SK-N-SH (cell line): ENCODE results near the gene MPPE1. TPM values are rescaled to one million over a fixed set of nuclear protein-coding genes. Genes with fewer than 3 reads are reported as not detected.
A peak's percentile ranks its signal among the peaks of the same experiment; 100 is the strongest.

Source experiments
- CTCF ChIA-PET: fragments of 300-600, 350-600 bp; formaldehyde crosslinking; extraction: SDS; loops from one replicate; lab custom pipeline; 2021; lab: Yijun Ruan, JAX
- POLR2A ChIA-PET: fragments of 350-600 bp; sonication (Branson Sonifier 250); formaldehyde crosslinking; extraction: SDS; loops from one replicate; lab custom pipeline; 2020; ENCODE audit warnings: antibody characterized with exemption, inconsistent platforms; lab: Yijun Ruan, JAX
- DNase-seq: peaks from one replicate; pipeline ENCODE4 v3.0.0; 2012
- H2AFZ ChIP-seq: fragments of 200-600 bp; sonication (generic); 2 replicates; pipeline ENCODE4 v1.8.1; 2016; ENCODE audit warnings: antibody characterized with exemption, mild to moderate bottlenecking, low read depth
- H3F3A ChIP-seq: fragments of 200-600 bp; sonication (generic); replicated peaks from 2 replicates; pipeline ENCODE3; 2016; ENCODE audit warnings: antibody characterized with exemption, mild to moderate bottlenecking; ENCODE audit not compliant: insufficient read depth
- H3K27ac ChIP-seq, 2 experiments: fragments of 200-500 bp in 1 of 2; fragments of 200-600 bp in 1 of 2; sonication (Bioruptor generic) in 1 of 2; sonication (generic), shearing (Covaris generic) in 1 of 2; 2 replicates each; pipeline versions ENCODE4 v1.5.1 to v1.6.1; 2014 to 2016; ENCODE audit warnings: low read depth in 2 of 2, inconsistent platforms in 1 of 2, low read length in 1 of 2, mild to moderate bottlenecking in 1 of 2, mixed read lengths in 1 of 2
- H3K27me3 ChIP-seq: fragments of 200-600 bp; sonication (generic), shearing (Covaris generic); 2 replicates; pipeline ENCODE4 v1.6.1; 2016; ENCODE audit warnings: mixed run types; ENCODE audit not compliant: insufficient read depth
- H3K36me3 ChIP-seq, 2 experiments: fragments of 200-500 bp in 1 of 2; fragments of 200-600 bp in 1 of 2; sonication (Bioruptor generic) in 1 of 2; sonication (generic) in 1 of 2; replicated peaks in 1 of 2; 2 replicates each; pipeline versions ENCODE3 to v1.5.1; 2014 to 2016; ENCODE audit warnings: low read length in 1 of 2, mild to moderate bottlenecking in 1 of 2; ENCODE audit not compliant: insufficient read depth in 2 of 2, control insufficient read depth in 1 of 2
- H3K4me1 ChIP-seq, 2 experiments: fragments of 200-500 bp in 1 of 2; fragments of 200-600 bp in 1 of 2; sonication (Bioruptor generic) in 1 of 2; sonication (generic), shearing (Covaris generic) in 1 of 2; 2 replicates each; pipeline versions ENCODE4 v1.5.1 to v1.6.1; 2014 to 2016; ENCODE audit warnings: low read depth in 1 of 2, low read length in 1 of 2, mixed run types in 1 of 2; ENCODE audit not compliant: insufficient read depth in 2 of 2, control insufficient read depth in 1 of 2
- H3K4me2 ChIP-seq: fragments of 200-600 bp; sonication (generic), shearing (Covaris generic); 2 replicates; pipeline ENCODE4 v1.6.1; 2017; ENCODE audit warnings: mixed run types
- H3K4me3 ChIP-seq, 2 experiments: fragments of 200-500 bp in 1 of 2; fragments of 200-600 bp in 1 of 2; sonication (Bioruptor generic) in 1 of 2; sonication (generic), shearing (Covaris generic) in 1 of 2; 2 replicates each; pipeline versions ENCODE4 v1.5.1 to v1.8.1; 2014 to 2016; ENCODE audit warnings: low read depth in 2 of 2, inconsistent platforms in 1 of 2, low read length in 1 of 2, mild to moderate bottlenecking in 1 of 2, mixed read lengths in 1 of 2, moderate library complexity in 1 of 2
- H3K79me2 ChIP-seq: fragments of 200-600 bp; sonication (generic); 2 replicates; pipeline ENCODE4 v1.8.1; 2017; ENCODE audit warnings: mild to moderate bottlenecking; ENCODE audit not compliant: insufficient read depth
- H3K9ac ChIP-seq: fragments of 200-600 bp; sonication (generic); 2 replicates; pipeline ENCODE4 v1.6.1; 2017; ENCODE audit warnings: mixed run types
- H3K9me2 ChIP-seq: fragments of 200-600 bp; sonication (generic); 2 replicates; pipeline ENCODE4 v1.6.1; 2017; ENCODE audit warnings: mixed run types
- H3K9me3 ChIP-seq: fragments of 200-600 bp; sonication (generic); 2 replicates; pipeline ENCODE4 v1.6.1; 2017; ENCODE audit warnings: mixed run types, mild to moderate bottlenecking, moderate library complexity
- H4K20me1 ChIP-seq: fragments of 200-600 bp; sonication (generic); 2 replicates; pipeline ENCODE4 v1.6.1; 2017; ENCODE audit warnings: mild to moderate bottlenecking, mixed run types; ENCODE audit not compliant: insufficient read depth
- EP300 ChIP-seq, 2 experiments: IDR thresholded peaks; 2 replicates each; pipeline versions ENCODE4 v1.4.0 to v1.6.1; 2012; ENCODE audit warnings: borderline replicate concordance in 1 of 2, low read depth in 1 of 2, low read length in 1 of 2
- EZH2phosphoT487 ChIP-seq: fragments of 200-600 bp; sonication (generic); IDR thresholded peaks from 2 replicates; pipeline ENCODE4 v1.6.1; 2017; ENCODE audit warnings: low read depth, mixed run types, mild to moderate bottlenecking, antibody characterized with exemption, moderate library complexity, borderline replicate concordance
- JUND ChIP-seq: IDR thresholded peaks from 2 replicates; pipeline ENCODE4 v1.4.0; 2012
- MEF2A ChIP-seq: IDR thresholded peaks from 2 replicates; pipeline ENCODE4 v1.4.0; 2012; ENCODE audit warnings: low read depth, borderline replicate concordance
- MXI1 ChIP-seq: IDR thresholded peaks from 2 replicates; pipeline ENCODE4 v1.6.1; 2012; ENCODE audit warnings: mild to moderate bottlenecking, low read depth, low read length, improper control_type of control experiment
- POLR2AphosphoS5 ChIP-seq: IDR thresholded peaks from 2 replicates; pipeline ENCODE4 v1.6.1; 2012; ENCODE audit warnings: low read depth, low read length
- RCOR1 ChIP-seq: fragments of 150-350 bp; IDR thresholded peaks from 2 replicates; pipeline ENCODE4 v1.6.1; 2017; ENCODE audit warnings: antibody characterized with exemption, low read length
- RXRA ChIP-seq: IDR thresholded peaks from 2 replicates; pipeline ENCODE4 v1.4.0; 2012; ENCODE audit warnings: low read depth, mild to moderate bottlenecking, borderline replicate concordance
- SIN3A ChIP-seq: IDR thresholded peaks from 2 replicates; pipeline ENCODE4 v1.6.1; 2012; ENCODE audit warnings: low read depth, mild to moderate bottlenecking, low read length, moderate library complexity, borderline replicate concordance
- SMC3 ChIP-seq: IDR thresholded peaks from 2 replicates; pipeline ENCODE4 v1.6.1; 2012; ENCODE audit warnings: low read depth, low read length, improper control_type of control experiment
- TCF12 ChIP-seq: IDR thresholded peaks from 2 replicates; pipeline ENCODE4 v1.4.0; 2012
- TEAD4 ChIP-seq: IDR thresholded peaks from 2 replicates; pipeline ENCODE4 v1.4.0; 2012; ENCODE audit warnings: mild to moderate bottlenecking, borderline replicate concordance; ENCODE audit not compliant: insufficient read depth
- WGBS: methylation state at CpG from one replicate; pipeline ENCODE4 v1.1.6; 2017; ENCODE audit warnings: low lambda C conversion rate; 5-methylcytosine and 5-hydroxymethylcytosine counted together
- polyA plus RNA-seq, 3 experiments: library from polyadenylated mRNA; depleted of rRNA; stranded (reverse); fragments of >200 nt; gene quantifications; 2 replicates each; pipeline ENCODE4 v1.2.3, GENCODE V29; 2012
- TF ChIP-seq, protein P1 (sequence below): fragments of 200-600 bp; sonication (generic); IDR thresholded peaks from 2 replicates; pipeline ENCODE4 v1.6.1; 2017; ENCODE audit warnings: antibody characterized with exemption, mild to moderate bottlenecking, moderate library complexity
- TF ChIP-seq, protein P2 (sequence below): IDR thresholded peaks from 2 replicates; pipeline ENCODE4 v1.6.1; 2012; ENCODE audit warnings: mild to moderate bottlenecking, low read depth, low read length, moderate library complexity
- TF ChIP-seq, protein P3 (sequence below): IDR thresholded peaks from 2 replicates; pipeline ENCODE4; 2012
- TF ChIP-seq, protein P4 (sequence below): fragments of 150-350 bp; IDR thresholded peaks from 2 replicates; pipeline ENCODE4 v1.6.1; 2017; ENCODE audit warnings: antibody characterized with exemption, low read length, low read depth, borderline replicate concordance

The MPPE1 gene
- polyA plus RNA-seq, 1 of the 3 experiments (the other 2 are of a cell fraction), result 13.2 TPM

DNA sequence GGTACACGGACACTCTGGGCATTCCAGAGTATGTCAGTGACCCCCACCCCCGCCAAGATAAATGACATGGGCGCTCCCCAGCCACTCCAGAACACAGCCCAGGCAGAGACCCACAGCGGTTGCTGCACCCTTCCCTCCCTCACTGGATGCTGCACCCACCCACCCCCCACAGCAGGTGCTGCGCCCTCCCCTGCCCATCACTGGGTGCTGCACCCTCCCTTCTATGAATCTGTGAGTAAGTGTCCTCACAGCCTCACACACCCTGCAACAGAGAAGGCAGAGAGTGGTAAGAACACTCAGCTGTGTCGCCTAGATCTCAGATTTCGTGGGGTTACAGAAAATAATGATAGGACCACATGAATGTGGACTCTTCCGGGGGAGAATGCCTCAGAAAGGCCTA, 33.4 kb downstream of the MPPE1 start:
- no peak overlapping the region for H2AFZ ChIP-seq
- no peaks in the 10 kb centered on the region for H3K9me3 ChIP-seq
- peaks cover 15% of the 10 kb centered on the region; the same call in 1 of the 2 replicates for H3K27me3 ChIP-seq
- H3K4me2 ChIP-seq, result no peak overlapping the region
- H3K4me3 ChIP-seq, result no peak overlapping the region
- ChIA-PET CTCF (interaction anchor here (1.4 kb wide), 1 partner anchor 141 kb away, joined by 4 read pairs; no protein-coding TSS in a partner anchor), POLR2A (no interaction called here)
- DNase-seq, result no peak
- no peaks in the 10 kb centered on the region for H3K4me1 ChIP-seq
- H4K20me1 ChIP-seq, result no peaks in the 10 kb centered on the region
- no peaks in the 10 kb centered on the region for H3F3A ChIP-seq
- no peaks in the 10 kb centered on the region for H3K36me3 ChIP-seq
- no peak overlapping the region for H3K9ac ChIP-seq
- WGBS, result 54% methylated on average over 7 of the region's 8 CpGs
- no peaks in the 10 kb centered on the region for H3K79me2 ChIP-seq
- H3K9me2 ChIP-seq, result no peaks in the 10 kb centered on the region
- H3K27ac ChIP-seq, result no peak overlapping the region
- no peak for TF ChIP-seq RCOR1
- TF ChIP-seq, protein P1, sequence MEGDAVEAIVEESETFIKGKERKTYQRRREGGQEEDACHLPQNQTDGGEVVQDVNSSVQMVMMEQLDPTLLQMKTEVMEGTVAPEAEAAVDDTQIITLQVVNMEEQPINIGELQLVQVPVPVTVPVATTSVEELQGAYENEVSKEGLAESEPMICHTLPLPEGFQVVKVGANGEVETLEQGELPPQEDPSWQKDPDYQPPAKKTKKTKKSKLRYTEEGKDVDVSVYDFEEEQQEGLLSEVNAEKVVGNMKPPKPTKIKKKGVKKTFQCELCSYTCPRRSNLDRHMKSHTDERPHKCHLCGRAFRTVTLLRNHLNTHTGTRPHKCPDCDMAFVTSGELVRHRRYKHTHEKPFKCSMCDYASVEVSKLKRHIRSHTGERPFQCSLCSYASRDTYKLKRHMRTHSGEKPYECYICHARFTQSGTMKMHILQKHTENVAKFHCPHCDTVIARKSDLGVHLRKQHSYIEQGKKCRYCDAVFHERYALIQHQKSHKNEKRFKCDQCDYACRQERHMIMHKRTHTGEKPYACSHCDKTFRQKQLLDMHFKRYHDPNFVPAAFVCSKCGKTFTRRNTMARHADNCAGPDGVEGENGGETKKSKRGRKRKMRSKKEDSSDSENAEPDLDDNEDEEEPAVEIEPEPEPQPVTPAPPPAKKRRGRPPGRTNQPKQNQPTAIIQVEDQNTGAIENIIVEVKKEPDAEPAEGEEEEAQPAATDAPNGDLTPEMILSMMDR, result peak; percentile 10; the same call in 1 of the 2 replicates
- TF ChIP-seq, all 33 proteins: peak for 1

DNA sequence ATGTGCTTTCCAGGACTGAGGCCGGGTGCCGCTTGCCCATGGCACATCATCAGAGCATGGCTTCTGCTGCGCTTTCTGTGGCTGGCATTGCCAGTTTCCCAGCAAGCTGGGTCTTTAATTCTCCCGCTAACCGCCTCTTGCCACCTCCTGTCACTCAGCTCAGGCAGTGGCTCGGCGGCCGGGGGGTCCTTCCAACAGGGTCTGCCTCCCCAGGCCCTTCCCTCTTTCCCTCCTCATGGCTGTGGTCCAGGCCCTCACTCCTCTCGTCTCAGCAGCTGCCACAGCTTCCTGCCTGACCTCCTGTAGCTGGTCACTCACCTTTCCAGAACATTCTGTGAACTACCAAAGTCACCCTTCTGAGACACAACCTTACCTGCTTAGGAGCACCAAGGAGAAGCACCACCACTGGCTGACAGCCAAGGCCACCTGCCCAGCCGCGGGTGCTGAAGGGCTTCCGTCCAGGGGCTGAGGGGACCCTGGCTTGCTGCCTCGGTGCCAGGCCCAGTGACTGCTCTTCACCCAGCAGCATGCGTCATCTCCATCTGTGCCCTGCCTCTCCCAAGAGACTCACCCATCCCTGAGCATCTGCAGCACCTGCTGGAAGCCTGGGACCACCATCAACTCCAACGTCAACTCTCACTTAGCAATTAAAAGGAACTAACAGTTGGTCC, 34.3 kb downstream of the MPPE1 start:
- DNase-seq, result no peak
- Histone ChIP-seq H3K27ac (no peak overlapping the region), H4K20me1 (no peaks in the 10 kb centered on the region), H3K27me3 (peaks cover 15% of the 10 kb centered on the region; the same call in 1 of the 2 replicates), H3K4me1 (no peaks in the 10 kb centered on the region), H3K9me3 (no peaks in the 10 kb centered on the region), H3K9ac (no peak overlapping the region), H3K36me3 (no peaks in the 10 kb centered on the region), H3K79me2 (no peaks in the 10 kb centered on the region), H3K9me2 (no peaks in the 10 kb centered on the region), H2AFZ (no peak overlapping the region), H3K4me3 (no peak overlapping the region), H3F3A (no peaks in the 10 kb centered on the region), H3K4me2 (no peak overlapping the region)
- 51% methylated on average over 13 of the region's 15 CpGs for WGBS
- ChIA-PET POLR2A (no interaction called here), CTCF (interaction anchor here (0.7 kb wide), 1 partner anchor 1060 kb away, joined by 3 read pairs; no protein-coding TSS in a partner anchor)
- TF ChIP-seq EZH2phosphoT487, result no peak
- TF ChIP-seq TEAD4, result no peak
- no peak for TF ChIP-seq JUND
- TF ChIP-seq POLR2AphosphoS5, result no peak
- no peak for TF ChIP-seq RCOR1
- no peak for TF ChIP-seq SMC3
- no peak for TF ChIP-seq MXI1
- no peak for TF ChIP-seq RXRA
- TF ChIP-seq, protein P2, sequence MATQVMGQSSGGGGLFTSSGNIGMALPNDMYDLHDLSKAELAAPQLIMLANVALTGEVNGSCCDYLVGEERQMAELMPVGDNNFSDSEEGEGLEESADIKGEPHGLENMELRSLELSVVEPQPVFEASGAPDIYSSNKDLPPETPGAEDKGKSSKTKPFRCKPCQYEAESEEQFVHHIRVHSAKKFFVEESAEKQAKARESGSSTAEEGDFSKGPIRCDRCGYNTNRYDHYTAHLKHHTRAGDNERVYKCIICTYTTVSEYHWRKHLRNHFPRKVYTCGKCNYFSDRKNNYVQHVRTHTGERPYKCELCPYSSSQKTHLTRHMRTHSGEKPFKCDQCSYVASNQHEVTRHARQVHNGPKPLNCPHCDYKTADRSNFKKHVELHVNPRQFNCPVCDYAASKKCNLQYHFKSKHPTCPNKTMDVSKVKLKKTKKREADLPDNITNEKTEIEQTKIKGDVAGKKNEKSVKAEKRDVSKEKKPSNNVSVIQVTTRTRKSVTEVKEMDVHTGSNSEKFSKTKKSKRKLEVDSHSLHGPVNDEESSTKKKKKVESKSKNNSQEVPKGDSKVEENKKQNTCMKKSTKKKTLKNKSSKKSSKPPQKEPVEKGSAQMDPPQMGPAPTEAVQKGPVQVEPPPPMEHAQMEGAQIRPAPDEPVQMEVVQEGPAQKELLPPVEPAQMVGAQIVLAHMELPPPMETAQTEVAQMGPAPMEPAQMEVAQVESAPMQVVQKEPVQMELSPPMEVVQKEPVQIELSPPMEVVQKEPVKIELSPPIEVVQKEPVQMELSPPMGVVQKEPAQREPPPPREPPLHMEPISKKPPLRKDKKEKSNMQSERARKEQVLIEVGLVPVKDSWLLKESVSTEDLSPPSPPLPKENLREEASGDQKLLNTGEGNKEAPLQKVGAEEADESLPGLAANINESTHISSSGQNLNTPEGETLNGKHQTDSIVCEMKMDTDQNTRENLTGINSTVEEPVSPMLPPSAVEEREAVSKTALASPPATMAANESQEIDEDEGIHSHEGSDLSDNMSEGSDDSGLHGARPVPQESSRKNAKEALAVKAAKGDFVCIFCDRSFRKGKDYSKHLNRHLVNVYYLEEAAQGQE, result no peak
- no peak for TF ChIP-seq TCF12
- TF ChIP-seq EP300 (IDR thresholded peaks at IDR 0.05; ENCODE audit: borderline replicate concordance in 1 of 2, low read depth in 1 of 2, low read length in 1 of 2), result no peak
- no peak for TF ChIP-seq MEF2A
- TF ChIP-seq, protein P1, result no peak
- TF ChIP-seq, protein P3, sequence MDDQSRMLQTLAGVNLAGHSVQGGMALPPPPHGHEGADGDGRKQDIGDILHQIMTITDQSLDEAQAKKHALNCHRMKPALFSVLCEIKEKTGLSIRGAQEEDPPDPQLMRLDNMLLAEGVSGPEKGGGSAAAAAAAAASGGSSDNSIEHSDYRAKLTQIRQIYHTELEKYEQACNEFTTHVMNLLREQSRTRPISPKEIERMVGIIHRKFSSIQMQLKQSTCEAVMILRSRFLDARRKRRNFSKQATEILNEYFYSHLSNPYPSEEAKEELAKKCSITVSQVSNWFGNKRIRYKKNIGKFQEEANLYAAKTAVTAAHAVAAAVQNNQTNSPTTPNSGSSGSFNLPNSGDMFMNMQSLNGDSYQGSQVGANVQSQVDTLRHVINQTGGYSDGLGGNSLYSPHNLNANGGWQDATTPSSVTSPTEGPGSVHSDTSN, result no peak
- TF ChIP-seq, protein P4, sequence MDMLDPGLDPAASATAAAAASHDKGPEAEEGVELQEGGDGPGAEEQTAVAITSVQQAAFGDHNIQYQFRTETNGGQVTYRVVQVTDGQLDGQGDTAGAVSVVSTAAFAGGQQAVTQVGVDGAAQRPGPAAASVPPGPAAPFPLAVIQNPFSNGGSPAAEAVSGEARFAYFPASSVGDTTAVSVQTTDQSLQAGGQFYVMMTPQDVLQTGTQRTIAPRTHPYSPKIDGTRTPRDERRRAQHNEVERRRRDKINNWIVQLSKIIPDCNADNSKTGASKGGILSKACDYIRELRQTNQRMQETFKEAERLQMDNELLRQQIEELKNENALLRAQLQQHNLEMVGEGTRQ, result no peak
- TF ChIP-seq SIN3A, result no peak
